WERI-Rb-1 (cell line): ENCODE measurements around the gene ATP8A2.

Experiments
- DNase-seq: peaks from one replicate; pipeline ENCODE4 v3.0.0-alpha.2; 2020
- H3K27ac ChIP-seq: fragments of 250-450 bp; sonication (Bioruptor Pico); 2 replicates; pipeline ENCODE4 v1.5.1; 2020; ENCODE audit warnings: mild to moderate bottlenecking, moderate library complexity
- H3K27me3 ChIP-seq: fragments of 250-450 bp; sonication (Bioruptor Pico); 2 replicates; pipeline ENCODE4 v1.5.1; 2021; ENCODE audit warnings: mild to moderate bottlenecking, low read depth, moderate library complexity; ENCODE audit not compliant: insufficient read depth, severe bottlenecking
- H3K36me3 ChIP-seq: fragments of 250-450 bp; sonication (Bioruptor Pico); 2 replicates; pipeline ENCODE4 v1.5.1; 2020; ENCODE audit warnings: mild to moderate bottlenecking, moderate library complexity
- H3K4me3 ChIP-seq: 2 replicates; pipeline ENCODE4 v1.5.1; 2011; ENCODE audit warnings: low read depth, mild to moderate bottlenecking, control low read depth, low read length
- H3K9me3 ChIP-seq: fragments of 250-450 bp; sonication (Bioruptor Pico); 2 replicates; pipeline ENCODE4 v1.5.1; 2021; ENCODE audit warnings: mild to moderate bottlenecking, moderate library complexity; ENCODE audit not compliant: severe bottlenecking
- TF ChIP-seq, protein P1 (sequence below): IDR thresholded peaks from 2 replicates; pipeline ENCODE4 v1.5.1; 2011; ENCODE audit warnings: low read depth, mild to moderate bottlenecking, control low read depth, inconsistent platforms, low read length

The ATP8A2 gene

DNA sequence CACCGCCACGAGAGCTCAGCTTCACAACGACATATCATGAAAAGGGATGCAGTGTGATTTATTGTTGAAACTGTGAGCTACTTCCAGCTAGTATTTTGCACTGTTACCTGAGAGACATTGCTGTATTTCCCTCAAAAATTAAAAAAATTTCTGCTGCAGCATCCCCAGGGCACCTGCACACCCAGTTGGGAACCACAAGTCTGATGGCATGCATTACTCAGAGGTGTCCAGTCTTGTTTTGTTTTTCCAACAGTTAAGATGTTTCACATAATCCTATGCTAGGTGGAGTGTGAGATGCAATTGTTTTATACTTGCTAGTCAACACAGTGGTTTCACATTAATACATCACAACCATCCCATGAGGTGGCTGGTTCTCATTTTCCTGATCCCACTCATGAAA, 394.8 kb downstream of the ATP8A2 start:
- Histone ChIP-seq H3K36me3 (no peaks in the 10 kb centered on the region), H3K9me3 (no peaks in the 10 kb centered on the region), H3K27me3 (no peaks in the 10 kb centered on the region), H3K4me3 (no peak overlapping the region), H3K27ac (no peak overlapping the region)
- TF ChIP-seq, protein P1, sequence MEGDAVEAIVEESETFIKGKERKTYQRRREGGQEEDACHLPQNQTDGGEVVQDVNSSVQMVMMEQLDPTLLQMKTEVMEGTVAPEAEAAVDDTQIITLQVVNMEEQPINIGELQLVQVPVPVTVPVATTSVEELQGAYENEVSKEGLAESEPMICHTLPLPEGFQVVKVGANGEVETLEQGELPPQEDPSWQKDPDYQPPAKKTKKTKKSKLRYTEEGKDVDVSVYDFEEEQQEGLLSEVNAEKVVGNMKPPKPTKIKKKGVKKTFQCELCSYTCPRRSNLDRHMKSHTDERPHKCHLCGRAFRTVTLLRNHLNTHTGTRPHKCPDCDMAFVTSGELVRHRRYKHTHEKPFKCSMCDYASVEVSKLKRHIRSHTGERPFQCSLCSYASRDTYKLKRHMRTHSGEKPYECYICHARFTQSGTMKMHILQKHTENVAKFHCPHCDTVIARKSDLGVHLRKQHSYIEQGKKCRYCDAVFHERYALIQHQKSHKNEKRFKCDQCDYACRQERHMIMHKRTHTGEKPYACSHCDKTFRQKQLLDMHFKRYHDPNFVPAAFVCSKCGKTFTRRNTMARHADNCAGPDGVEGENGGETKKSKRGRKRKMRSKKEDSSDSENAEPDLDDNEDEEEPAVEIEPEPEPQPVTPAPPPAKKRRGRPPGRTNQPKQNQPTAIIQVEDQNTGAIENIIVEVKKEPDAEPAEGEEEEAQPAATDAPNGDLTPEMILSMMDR = no peak
- DNase-seq = no peak

DNA sequence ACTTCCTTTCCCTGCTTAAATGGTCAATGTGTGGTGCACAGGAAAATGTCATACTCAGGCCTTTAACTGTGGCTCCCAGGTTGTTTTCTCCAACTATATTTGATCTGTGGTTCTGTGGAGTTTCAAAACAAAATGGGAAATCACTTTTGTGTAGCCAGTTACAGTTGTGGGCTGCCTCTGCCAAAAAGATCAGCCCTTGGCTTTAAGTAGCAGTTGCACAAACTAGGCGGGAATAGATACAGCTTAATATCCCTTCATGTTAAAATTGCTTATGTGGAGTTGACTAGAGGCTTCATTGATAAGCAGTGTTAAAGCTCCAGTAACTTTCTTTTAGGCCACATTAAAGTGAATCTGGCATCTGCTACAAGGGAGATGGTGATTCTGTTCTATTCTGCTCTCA, 395.2 kb downstream of the ATP8A2 start:
- no peak overlapping the region for H3K4me3 ChIP-seq
- TF ChIP-seq, protein P1 = no peak
- no peaks in the 10 kb centered on the region for H3K27me3 ChIP-seq
- no peak overlapping the region for H3K27ac ChIP-seq
- DNase-seq = no peak
- H3K9me3 ChIP-seq = no peaks in the 10 kb centered on the region
- H3K36me3 ChIP-seq = no peaks in the 10 kb centered on the region

DNA sequence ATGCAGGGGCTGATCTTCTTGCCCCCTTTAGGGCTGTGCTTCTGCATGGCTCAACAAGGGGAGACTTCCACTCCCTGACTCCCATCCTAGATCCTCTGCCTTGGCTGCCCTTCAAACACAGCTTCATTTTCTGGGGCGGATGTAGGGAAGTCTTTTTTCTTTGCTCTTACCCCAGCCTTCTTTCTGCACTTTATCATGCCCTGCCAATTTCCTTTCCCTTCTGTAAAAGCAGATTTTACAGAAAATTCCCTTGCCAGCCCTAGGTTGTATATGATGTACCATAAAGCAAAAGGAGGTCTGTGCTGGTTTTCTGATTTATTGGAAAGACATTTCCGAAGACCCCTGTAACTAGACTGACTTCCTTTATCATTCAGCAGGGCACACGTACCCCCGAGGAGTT, 396.6 kb downstream of the ATP8A2 start:
- Histone ChIP-seq H3K27me3 (no peaks in the 10 kb centered on the region), H3K9me3 (no peaks in the 10 kb centered on the region), H3K36me3 (no peaks in the 10 kb centered on the region), H3K27ac (no peak overlapping the region), H3K4me3 (no peak overlapping the region)
- TF ChIP-seq, protein P1 = no peak
- DNase-seq = no peak

DNA sequence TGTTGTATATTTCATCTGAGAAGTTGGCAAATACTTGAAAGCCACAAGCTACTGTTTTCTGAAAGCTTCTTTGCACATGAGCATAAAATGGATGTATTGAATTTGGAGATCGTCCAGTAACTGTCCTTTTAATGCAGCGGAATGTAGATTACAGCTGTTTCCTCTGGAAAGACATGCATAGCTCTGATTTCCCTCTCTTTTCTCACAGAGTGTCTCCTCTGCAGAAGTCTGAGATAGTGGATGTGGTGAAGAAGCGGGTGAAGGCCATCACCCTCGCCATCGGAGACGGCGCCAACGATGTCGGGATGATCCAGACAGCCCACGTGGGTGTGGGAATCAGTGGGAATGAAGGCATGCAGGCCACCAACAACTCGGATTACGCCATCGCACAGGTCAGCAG, 397.1 kb downstream of the ATP8A2 start:
- Histone ChIP-seq H3K27ac (no peak overlapping the region), H3K36me3 (no peaks in the 10 kb centered on the region), H3K27me3 (no peaks in the 10 kb centered on the region), H3K4me3 (no peak overlapping the region), H3K9me3 (no peaks in the 10 kb centered on the region)
- TF ChIP-seq, protein P1 = no peak
- no peak for DNase-seq

DNA sequence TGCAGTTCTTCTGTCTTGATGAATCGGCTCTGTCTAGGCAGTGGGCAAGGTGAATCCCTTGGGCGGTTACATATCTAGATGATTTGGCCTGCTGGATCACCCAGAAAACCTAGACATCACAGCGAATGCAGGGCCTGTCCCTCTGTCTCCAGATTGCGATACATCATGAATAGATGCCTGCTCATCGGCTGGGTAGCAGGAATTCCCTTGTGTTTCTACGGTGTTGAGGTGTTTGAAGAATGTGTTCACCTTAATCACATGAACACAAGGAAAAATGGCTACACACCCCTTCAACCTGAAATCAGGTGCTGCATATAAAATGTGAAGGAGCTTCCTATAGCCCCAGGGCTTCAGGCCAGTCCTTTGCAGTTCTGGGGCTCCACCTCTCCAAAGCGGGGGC, 398.8 kb downstream of the ATP8A2 start:
- DNase-seq = no peak
- no peaks in the 10 kb centered on the region for H3K27me3 ChIP-seq
- no peak overlapping the region for H3K27ac ChIP-seq
- H3K4me3 ChIP-seq = no peak overlapping the region
- no peaks in the 10 kb centered on the region for H3K9me3 ChIP-seq
- no peaks in the 10 kb centered on the region; the same call in 1 of the 2 replicates for H3K36me3 ChIP-seq
- TF ChIP-seq, protein P1 = no peak

DNA sequence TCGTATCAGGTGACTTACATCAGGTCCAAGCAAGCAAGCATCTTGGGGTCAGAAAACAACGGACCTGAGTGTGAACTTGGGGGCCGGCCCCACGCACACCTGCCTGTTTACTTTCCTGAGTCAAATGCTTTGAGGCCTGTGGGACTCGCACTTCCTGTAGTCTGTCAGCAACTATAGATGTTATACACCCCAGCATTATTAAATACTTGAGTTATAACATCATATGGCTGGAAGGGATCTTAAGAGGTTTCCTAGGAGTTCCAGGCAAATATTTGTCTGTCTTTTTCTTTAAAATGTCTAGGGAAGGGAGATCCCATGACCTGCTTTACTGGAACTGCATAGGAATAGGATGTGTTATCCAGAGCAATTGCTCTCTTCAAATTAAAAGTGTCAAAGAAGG, 399.4 kb downstream of the ATP8A2 start:
- Histone ChIP-seq H3K9me3 (no peaks in the 10 kb centered on the region), H3K27ac (no peak overlapping the region), H3K27me3 (no peaks in the 10 kb centered on the region), H3K4me3 (no peak overlapping the region), H3K36me3 (no peaks in the 10 kb centered on the region; the same call in 1 of the 2 replicates)
- TF ChIP-seq, protein P1 = no peak
- DNase-seq = no peak
